HCT116 (cell line): Measurements from ENCODE around the gene ADAMTS5. TPM values are rescaled to one million over a fixed set of nuclear protein-coding genes. Genes with fewer than 3 reads are reported as not detected.

Experiments
- ATAC-seq: fragments of 200-7000 bp; cut with Tn5 transposase; 2 replicates; pipeline ENCODE4 v1.9.1; 2020; ENCODE audit warnings: mild to moderate bottlenecking, moderate library complexity
- BruUV-seq: library from RNA; stranded (reverse); fragments of 400-500 nt; replicated peaks from 2 replicates; lab custom pipeline; 2021; lab: Mats Ljungman, UMichigan
- CTCF ChIA-PET: fragments of 300-600 bp; sonication (Branson Sonifier 250); formaldehyde crosslinking; loops from one replicate; lab custom pipeline; 2021; ENCODE audit warnings: antibody characterized with exemption; lab: Charles Lee
- POLR2A ChIA-PET: fragments of 300-600, 350-600 bp; sonication (Branson Sonifier 250); formaldehyde crosslinking; loops from one replicate; lab custom pipeline; 2021; ENCODE audit warnings: antibody characterized with exemption; lab: Charles Lee
- RAD21 ChIA-PET, 2 experiments: fragments of 300-600 bp; sonication (Branson Sonifier 250); formaldehyde crosslinking; loops; one replicate each; lab custom pipeline; 2023; ENCODE audit warnings: low total read pairs in 2 of 2; ENCODE audit not compliant: uncharacterized antibody in 2 of 2, unreplicated experiment in 2 of 2, low non-redundant PET in 1 of 2; lab: Charles Lee
- DNase-seq: peaks from one replicate; pipeline ENCODE4 v3.0.0-alpha.2; 2010; ENCODE audit warnings: low read depth, low spot score
- H2AFZ ChIP-seq: fragments of 200-600 bp; shearing (Covaris generic), sonication (generic); 2 replicates; pipeline ENCODE4 v1.6.1; 2017; ENCODE audit warnings: low read depth, mixed run types, mixed read lengths, antibody characterized with exemption, low read length; ENCODE audit not compliant: poor library complexity, severe bottlenecking
- H3K27ac ChIP-seq: 2 replicates; pipeline ENCODE4 v1.5.1; 2012; ENCODE audit warnings: low read depth, low read length
- H3K27me3 ChIP-seq: fragments of 200-600 bp; sonication (generic); 2 replicates; pipeline ENCODE4 v1.6.1; 2016; ENCODE audit warnings: mixed run types, low read length, mixed read lengths; ENCODE audit not compliant: insufficient read depth
- H3K36me3 ChIP-seq, 2 experiments: fragments of 200-500 bp in 1 of 2; fragments of 200-600 bp in 1 of 2; sonication (Bioruptor generic) in 1 of 2; sonication (generic) in 1 of 2; 2 replicates each; pipeline versions ENCODE4 v1.5.1 to v1.6.1; 2014 to 2016; ENCODE audit warnings: low read length in 2 of 2, inconsistent platforms in 1 of 2, mixed read lengths in 1 of 2, mixed run types in 1 of 2; ENCODE audit not compliant: insufficient read depth in 2 of 2, control insufficient read depth in 1 of 2
- H3K4me1 ChIP-seq, 2 experiments: fragments of 200-600 bp in 1 of 2; sonication (generic) in 1 of 2; 2 replicates each; pipeline versions ENCODE4 v1.5.1 to v1.6.1; 2012 to 2017; ENCODE audit warnings: low read length in 2 of 2, inconsistent platforms in 1 of 2, mild to moderate bottlenecking in 1 of 2, mixed read lengths in 1 of 2, mixed run types in 1 of 2, moderate library complexity in 1 of 2; ENCODE audit not compliant: insufficient read depth in 2 of 2, control insufficient read depth in 1 of 2
- H3K4me2 ChIP-seq: fragments of 200-600 bp; sonication (generic); 2 replicates; pipeline ENCODE4 v1.6.1; 2017; ENCODE audit warnings: mixed run types, low read length, mixed read lengths
- H3K4me3 ChIP-seq, 2 experiments: fragments of 200-600 bp in 1 of 2; sonication (generic) in 1 of 2; replicated peaks in 1 of 2; 2 replicates each; pipeline ENCODE4 v1.5.1; 2011 to 2016; ENCODE audit warnings: low read length in 2 of 2, control low read depth in 1 of 2, low read depth in 1 of 2, mild to moderate bottlenecking in 1 of 2, mixed read lengths in 1 of 2, mixed run types in 1 of 2
- H3K79me2 ChIP-seq: fragments of 200-600 bp; sonication (generic); 2 replicates; pipeline ENCODE4 v1.6.1; 2017; ENCODE audit warnings: mild to moderate bottlenecking, mixed run types, low read length, moderate library complexity, mixed read lengths; ENCODE audit not compliant: insufficient read depth
- H3K9ac ChIP-seq: fragments of 200-600 bp; sonication (generic); 2 replicates; pipeline ENCODE4 v1.6.1; 2016; ENCODE audit warnings: low read length, mixed read lengths
- H3K9me2 ChIP-seq: fragments of 200-600 bp; sonication (generic), shearing (Covaris generic); 2 replicates; pipeline ENCODE4 v1.6.1; 2017; ENCODE audit warnings: mixed run types, mild to moderate bottlenecking, moderate library complexity; ENCODE audit not compliant: insufficient read depth
- H3K9me3 ChIP-seq, 2 experiments: fragments of 200-500 bp in 1 of 2; fragments of 200-600 bp in 1 of 2; sonication (Bioruptor generic) in 1 of 2; sonication (generic) in 1 of 2; 2 replicates each; pipeline ENCODE4 v1.6.1; 2014 to 2017; ENCODE audit warnings: low read length in 2 of 2, mixed read lengths in 2 of 2, inconsistent platforms in 1 of 2, low read depth in 1 of 2, mild to moderate bottlenecking in 1 of 2, mixed run types in 1 of 2, moderate library complexity in 1 of 2; ENCODE audit not compliant: control insufficient read depth in 1 of 2, insufficient read depth in 1 of 2
- H4K20me1 ChIP-seq: fragments of 200-600 bp; sonication (generic), shearing (Covaris generic); 2 replicates; pipeline ENCODE4 v1.6.1; 2017; ENCODE audit warnings: mixed run types, mild to moderate bottlenecking, moderate library complexity; ENCODE audit not compliant: insufficient read depth
- ATF3 ChIP-seq: IDR thresholded peaks from 2 replicates; pipeline ENCODE4 v1.6.1; 2012
- CBX3 ChIP-seq: IDR thresholded peaks from 2 replicates; pipeline ENCODE4 v1.6.1; 2012; ENCODE audit warnings: low read depth
- CEBPB ChIP-seq: IDR thresholded peaks from 2 replicates; pipeline ENCODE4 v1.6.1; 2012; ENCODE audit warnings: low read depth
- EGR1 ChIP-seq: IDR thresholded peaks from 2 replicates; pipeline ENCODE4 v1.6.1; 2012; ENCODE audit warnings: low read depth
- EZH2 ChIP-seq: fragments of 200-600 bp; sonication (generic); IDR thresholded peaks from 2 replicates; pipeline ENCODE4 v1.6.1; 2017; ENCODE audit warnings: antibody characterized with exemption, mixed run types
- EZH2phosphoT487 ChIP-seq: fragments of 200-600 bp; IDR thresholded peaks from 2 replicates; pipeline ENCODE4 v1.6.1; 2018; ENCODE audit warnings: antibody characterized with exemption, borderline replicate concordance
- JUND ChIP-seq: IDR thresholded peaks from 2 replicates; pipeline ENCODE4 v1.6.1; 2012
- POLR2A ChIP-seq: IDR thresholded peaks from 2 replicates; pipeline ENCODE4 v1.7.0; 2011; ENCODE audit warnings: borderline replicate concordance; ENCODE audit not compliant: insufficient read depth, insufficient read length; ENCODE audit errors: extremely low read depth
- POLR2AphosphoS5 ChIP-seq: IDR thresholded peaks from 2 replicates; pipeline ENCODE4 v1.6.1; 2011; ENCODE audit warnings: mild to moderate bottlenecking, low read depth, low read length, moderate library complexity
- RAD21 ChIP-seq: IDR thresholded peaks from 2 replicates; pipeline ENCODE4 v1.6.1; 2012; ENCODE audit warnings: low read depth, mild to moderate bottlenecking
- REST ChIP-seq: IDR thresholded peaks from 2 replicates; pipeline ENCODE4 v1.6.1; 2012; ENCODE audit warnings: low read depth
- SIN3A ChIP-seq: IDR thresholded peaks from 2 replicates; pipeline ENCODE4 v1.6.1; 2012; ENCODE audit warnings: low read depth
- SP1 ChIP-seq: IDR thresholded peaks from 2 replicates; pipeline ENCODE4 v1.6.1; 2012; ENCODE audit warnings: low read depth
- SRF ChIP-seq: IDR thresholded peaks from 2 replicates; pipeline ENCODE4 v1.6.1; 2012; ENCODE audit warnings: low read depth
- TCF7L2 ChIP-seq: IDR thresholded peaks from 2 replicates; pipeline ENCODE4 v1.7.0; 2011; ENCODE audit warnings: borderline replicate concordance, inconsistent platforms; ENCODE audit not compliant: insufficient read depth, insufficient read length; ENCODE audit errors: extremely low read depth
- YY1 ChIP-seq: IDR thresholded peaks from 2 replicates; pipeline ENCODE4 v1.6.1; 2011; ENCODE audit warnings: low read length, low read depth, moderate library complexity, mild to moderate bottlenecking; ENCODE audit not compliant: insufficient replicate concordance; ENCODE audit errors: extremely low read depth
- ZNF274 ChIP-seq: fragments of 200-500 bp; sonication (Bioruptor generic); IDR thresholded peaks from 2 replicates; pipeline ENCODE4 v1.6.1; 2014; ENCODE audit warnings: mild to moderate bottlenecking, low read depth, low read length, inconsistent platforms
- intact Hi-C: fragments of 100-400 bp; cut with micrococcal nuclease; formaldehyde crosslinking; loops from 2 replicates; pipeline ENCODE4 v1.10.0; 2022
- total RNA-seq: library from RNA; stranded (reverse); gene quantifications from one replicate; pipeline ENCODE4 v1.2.1, GENCODE V29; 2021; ENCODE audit not compliant: unreplicated experiment
- TF ChIP-seq, protein P1 (sequence below): IDR thresholded peaks from 2 replicates; pipeline ENCODE4 v1.6.1; 2012

The ADAMTS5 gene
- total RNA-seq, 1 experiment from 2014 or later = 0.02 TPM

- ChIA-PET CTCF (no interaction called here), RAD21 (no interaction called here), POLR2A (no interaction called here)
- ATAC-seq (no peak), DNase-seq (no peak)
- intact Hi-C loops = no loop called here
- Histone ChIP-seq H3K4me3 (no peak overlapping the region), H3K4me2 (no peak overlapping the region), H3K4me1 (no peaks in the 10 kb centered on the region), H4K20me1 (no peaks in the 10 kb centered on the region), H3K27me3 (no peaks in the 10 kb centered on the region), H3K36me3 (no peaks in the 10 kb centered on the region), H3K27ac (no peak overlapping the region), H3K9me3 (peaks cover 12 to 47% of the 10 kb centered on the region in 2 experiments; a peak in 2 of 4 replicates), H3K9ac (no peak overlapping the region), H2AFZ (no peak overlapping the region), H3K79me2 (no peaks in the 10 kb centered on the region), H3K9me2 (no peaks in the 10 kb centered on the region)
- TF ChIP-seq SRF = no peak
- TF ChIP-seq EGR1 = no peak
- BruUV-seq = no TSS peak
These were observed 25.5 kb downstream of the ADAMTS5 start for GRCh38 chr21:26941421-26941820.

GRCh38 chr21:26939601-26940111 lies 27.2 kb downstream of the ADAMTS5 start:
- ChIA-PET CTCF (no interaction called here), RAD21 (no interaction called here), POLR2A (no interaction called here)
- H3K4me2 ChIP-seq = no peak overlapping the region
- H3K79me2 ChIP-seq = no peaks in the 10 kb centered on the region
- no peak overlapping the region for H3K4me3 ChIP-seq
- no peaks in the 10 kb centered on the region for H3K27me3 ChIP-seq
- H3K9ac ChIP-seq = no peak overlapping the region
- intact Hi-C loops = no loop called here
- no peaks in the 10 kb centered on the region for H4K20me1 ChIP-seq
- no peak overlapping the region for H2AFZ ChIP-seq
- H3K9me2 ChIP-seq = no peaks in the 10 kb centered on the region
- no TSS peak for BruUV-seq
- H3K4me1 ChIP-seq = no peaks in the 10 kb centered on the region
- DNase-seq = no peak
- no peaks in the 10 kb centered on the region for H3K36me3 ChIP-seq
- H3K27ac ChIP-seq = no peak overlapping the region
- H3K9me3 ChIP-seq = peaks cover 17 to 41% of the 10 kb centered on the region in 2 experiments; a peak in 2 of 4 replicates
- ATAC-seq = no peak
- TF ChIP-seq ZNF274 (no peak), CBX3 (no peak), REST (no peak), SP1 (no peak), SIN3A (no peak), POLR2AphosphoS5 (no peak), EZH2 (no peak), JUND (no peak), POLR2A (no peak), ATF3 (no peak), TCF7L2 (no peak), YY1 (no peak), RAD21 (no peak), EZH2phosphoT487 (no peak), CEBPB (no peak)
- TF ChIP-seq, protein P1, sequence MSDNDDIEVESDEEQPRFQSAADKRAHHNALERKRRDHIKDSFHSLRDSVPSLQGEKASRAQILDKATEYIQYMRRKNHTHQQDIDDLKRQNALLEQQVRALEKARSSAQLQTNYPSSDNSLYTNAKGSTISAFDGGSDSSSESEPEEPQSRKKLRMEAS = no peak
